Esophagus (tissue), 2 donors: ENCODE data around the gene HAUS7. TPM values are rescaled to one million over a fixed set of nuclear protein-coding genes. Genes with fewer than 3 reads are reported as not detected.

Source experiments
- H3K27ac ChIP-seq, 2 donors: one replicate each; pipeline ENCODE4 v1.5.1; 2013; ENCODE audit warnings: low read depth in 2 of 2, mild to moderate bottlenecking in 2 of 2, inconsistent platforms in 1 of 2, low read length in 1 of 2, moderate library complexity in 1 of 2
- H3K27me3 ChIP-seq, 2 donors: one replicate each; pipeline ENCODE4 v1.6.1; 2013; ENCODE audit warnings: low read length in 2 of 2, control low read depth in 1 of 2, mild to moderate bottlenecking in 1 of 2; ENCODE audit not compliant: insufficient read depth in 2 of 2, control insufficient read depth in 1 of 2
- H3K36me3 ChIP-seq, 2 donors: one replicate each; pipeline ENCODE4 v1.6.1; 2013; ENCODE audit warnings: low read length in 1 of 2; ENCODE audit not compliant: control insufficient read depth in 2 of 2, insufficient read depth in 2 of 2
- H3K4me1 ChIP-seq, 2 donors: one replicate each; pipeline ENCODE4 v1.6.1; 2013; ENCODE audit warnings: low read length in 1 of 2; ENCODE audit not compliant: control insufficient read depth in 2 of 2, insufficient read depth in 2 of 2
- H3K4me3 ChIP-seq, 2 donors: one replicate each; pipeline ENCODE4 v1.5.1; 2013; ENCODE audit warnings: low read length in 2 of 2, mild to moderate bottlenecking in 2 of 2, low read depth in 1 of 2, moderate library complexity in 1 of 2
- H3K9me3 ChIP-seq, 2 donors: one replicate each; pipeline ENCODE4 v1.6.1; 2013; ENCODE audit warnings: mild to moderate bottlenecking in 2 of 2, low read depth in 1 of 2, low read length in 1 of 2, moderate library complexity in 1 of 2; ENCODE audit not compliant: control insufficient read depth in 2 of 2, insufficient read depth in 1 of 2
- WGBS, 2 donors: extraction: QIAGEN DNeasy Blood & Tissue Kit; methylation state at CpG; one replicate each; pipeline ENCODE4 v1.1.7; 2013; 5-methylcytosine and 5-hydroxymethylcytosine counted together
- polyA plus RNA-seq, 2 donors: library from polyadenylated mRNA; stranded (reverse); fragments of 200-250 nt; gene quantifications; one replicate each; pipeline ENCODE4 v1.2.3, GENCODE V29; 2013
- donor health status: healthy with polysubstance abuse.
- donor health status: Bipolar disorder and iron deficiency.

The HAUS7 gene
- 10 to 100 TPM; 14.7 to 27.1 TPM for polyA plus RNA-seq

DNA sequence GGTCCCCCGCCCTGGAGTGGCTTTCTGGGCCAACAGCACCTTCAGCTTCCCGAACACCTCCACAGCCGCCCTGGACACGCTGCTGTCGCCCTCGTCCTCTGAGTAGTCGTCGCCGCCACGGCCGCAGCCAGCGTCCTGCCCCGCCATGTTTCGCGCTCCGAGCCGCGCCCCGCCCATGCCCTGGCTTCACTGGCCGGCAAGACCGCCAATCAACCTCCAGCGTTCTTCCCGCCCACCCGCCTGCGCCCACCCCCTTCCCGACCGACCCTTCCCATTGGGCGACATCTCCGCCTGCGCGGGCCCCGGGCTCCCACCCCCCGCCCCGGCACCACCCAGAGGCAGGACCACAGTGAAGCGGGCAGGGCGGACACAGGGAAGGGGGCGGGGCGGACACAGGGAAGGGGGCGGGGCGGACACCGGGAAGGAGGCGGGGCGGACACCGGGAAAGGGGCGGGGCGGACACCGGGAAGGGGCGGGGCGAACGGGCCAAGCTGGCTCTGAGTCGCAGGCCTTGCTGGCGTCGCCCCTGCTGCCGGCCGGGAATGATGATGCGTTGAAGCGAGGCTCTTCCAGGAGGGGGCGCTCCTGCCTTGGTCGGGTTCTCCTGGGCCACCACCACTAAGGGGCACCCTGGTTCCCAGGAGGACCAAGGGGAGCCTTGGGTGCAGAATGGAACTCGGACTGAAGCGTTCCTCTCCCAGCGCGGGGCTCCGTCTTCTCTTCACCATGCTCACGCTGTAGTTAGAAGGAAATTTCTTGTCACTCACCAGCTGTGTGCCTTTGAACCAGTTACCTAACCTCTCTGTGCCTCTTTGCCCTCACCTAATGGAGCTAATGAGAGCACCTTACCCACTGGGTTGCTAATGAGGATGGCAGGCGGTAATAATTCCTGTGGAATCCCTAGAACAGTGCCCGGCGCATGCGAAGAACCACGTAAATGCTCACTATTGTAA lies at the start of gene HAUS7:
TSS of gene HAUS7 (minus strand) at position 166 of the 953 bp plus-strand sequence. CDS start at position 147, 19 bp downstream.
- no peaks in the 10 kb centered on the region for H3K27me3 ChIP-seq
- H3K27ac ChIP-seq: peak within 1 kb of the TSS; percentile 62 to 70
- peak within 1 kb of the TSS; percentile 49 to 64 for H3K4me3 ChIP-seq
- H3K36me3 ChIP-seq: no peaks in the 10 kb centered on the region
- peaks cover 0 to 18% of the 10 kb centered on the region in 2 donors for H3K4me1 ChIP-seq
- no peaks in the 10 kb centered on the region for H3K9me3 ChIP-seq
- WGBS, 2 donors: 9 to 41% methylated on average over 34 to 67 of the region's 70 CpGs

- WGBS, 2 donors: 64 to 66% methylated on average over 19 to 21 of the region's 21 CpGs
Measured at GRCh38 chrX:153519569-153520286, 49.4 kb upstream of the HAUS7 start.

GRCh38 chrX:153517946-153518834 lies 47.8 kb upstream of the HAUS7 start:
- 6 to 26% methylated on average over 41 to 70 of the region's 70 CpGs for WGBS, 2 donors
- no peak overlapping the region for H3K4me3 ChIP-seq
- H3K4me1 ChIP-seq: peaks cover 3% of the 10 kb centered on the region in 2 donors
- H3K27ac ChIP-seq: no peak overlapping the region
- peaks cover 4 to 5% of the 10 kb centered on the region in 2 donors for H3K27me3 ChIP-seq
- H3K9me3 ChIP-seq: no peaks in the 10 kb centered on the region
- no peaks in the 10 kb centered on the region for H3K36me3 ChIP-seq

More at GRCh38 chrX:153519569-153520286, 49.4 kb upstream of the HAUS7 start:
- no peaks in the 10 kb centered on the region for H3K36me3 ChIP-seq
- no peaks in the 10 kb centered on the region for H3K9me3 ChIP-seq
- no peak overlapping the region for H3K27ac ChIP-seq
- H3K4me1 ChIP-seq: peaks cover 3% of the 10 kb centered on the region in 2 donors
- no peak overlapping the region for H3K4me3 ChIP-seq
- peaks cover 4 to 5% of the 10 kb centered on the region in 2 donors for H3K27me3 ChIP-seq

GRCh38 chrX:153517423-153517822 lies 47.0 kb upstream of the HAUS7 start, which contains the start of gene ATP2B3:
Gene ATP2B3 (plus strand): TSS chrX:153517642. CDS start chrX:153536248, 18,606 bp downstream.
- Histone ChIP-seq H3K27ac (no peak within 1 kb of the TSS), H3K4me3 (no peak within 1 kb of the TSS), H3K36me3 (no peaks in the 10 kb centered on the region), H3K4me1 (peaks cover 3% of the 10 kb centered on the region in 2 donors), H3K27me3 (peaks cover 4 to 5% of the 10 kb centered on the region in 2 donors), H3K9me3 (no peaks in the 10 kb centered on the region)
- WGBS, 2 donors: 3 to 48% methylated on average over 24 to 50 of the region's 50 CpGs

GRCh38 chrX:153516073-153516472 lies 45.7 kb upstream of the HAUS7 start:
- H3K4me3 ChIP-seq: no peak overlapping the region
- peaks cover 3 to 8% of the 10 kb centered on the region in 2 donors for H3K4me1 ChIP-seq
- 61 to 79% methylated on average over 9 of the region's 9 CpGs for WGBS, 2 donors
- H3K27me3 ChIP-seq: peaks cover 4 to 5% of the 10 kb centered on the region in 2 donors
- no peak overlapping the region for H3K27ac ChIP-seq
- H3K9me3 ChIP-seq: no peaks in the 10 kb centered on the region
- H3K36me3 ChIP-seq: no peaks in the 10 kb centered on the region

DNA sequence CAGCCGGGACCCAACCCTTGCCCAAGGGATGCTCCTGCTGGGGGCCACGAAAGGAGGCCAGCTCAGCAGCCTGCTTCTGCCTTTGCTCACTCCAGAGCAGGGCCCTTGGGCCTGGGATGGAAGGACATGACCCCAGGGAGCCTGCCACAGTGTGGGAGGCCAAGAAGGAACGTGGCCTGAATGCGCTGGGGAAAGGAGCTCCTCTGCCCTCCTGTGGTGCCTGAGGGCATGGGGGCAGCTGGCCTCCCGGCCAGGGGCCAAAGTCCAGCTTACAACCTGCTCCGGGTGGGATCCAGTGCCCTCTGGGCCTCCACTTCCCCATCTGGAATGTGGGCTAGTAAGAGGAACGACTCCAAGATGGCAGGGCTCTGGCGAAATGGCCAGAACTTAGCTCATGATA lies 45.1 kb upstream of the HAUS7 start:
- Histone ChIP-seq H3K4me3 (no peak overlapping the region), H3K27me3 (peaks cover 4 to 5% of the 10 kb centered on the region in 2 donors), H3K4me1 (peaks cover 3 to 7% of the 10 kb centered on the region in 2 donors), H3K9me3 (no peaks in the 10 kb centered on the region), H3K27ac (no peak overlapping the region), H3K36me3 (no peaks in the 10 kb centered on the region)
- 59 to 68% methylated on average over 8 of the region's 8 CpGs for WGBS, 2 donors

GRCh38 chrX:153514259-153514658 lies 43.9 kb upstream of the HAUS7 start:
- H3K27ac ChIP-seq: no peak overlapping the region
- no peaks in the 10 kb centered on the region for H3K36me3 ChIP-seq
- WGBS, 2 donors: 73 to 81% methylated on average over 9 of the region's 9 CpGs
- H3K27me3 ChIP-seq: peaks cover 4 to 5% of the 10 kb centered on the region in 2 donors
- peaks cover 0 to 3% of the 10 kb centered on the region in 2 donors for H3K9me3 ChIP-seq
- H3K4me1 ChIP-seq: peaks cover 3 to 7% of the 10 kb centered on the region in 2 donors
- H3K4me3 ChIP-seq: no peak overlapping the region

DNA sequence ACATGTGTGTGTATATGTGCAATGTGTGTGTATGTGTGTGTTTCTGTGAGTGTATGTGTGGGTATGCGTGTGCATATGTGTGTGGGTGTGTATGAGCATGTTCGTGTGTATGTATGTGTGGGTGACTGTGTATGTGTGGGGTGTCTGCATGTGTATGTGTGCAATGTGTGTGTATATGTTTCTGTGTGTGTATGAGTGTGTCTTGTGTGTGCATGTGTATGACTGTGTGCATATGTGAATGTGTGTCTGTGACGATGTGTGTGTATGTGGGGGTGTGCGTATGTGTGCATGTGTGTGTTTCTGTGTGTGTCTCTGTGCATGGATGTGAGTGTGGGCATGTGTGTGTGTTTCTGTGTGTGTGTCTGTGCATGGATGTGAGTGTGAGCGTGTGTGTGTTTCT lies 42.9 kb upstream of the HAUS7 start:
- Histone ChIP-seq H3K27ac (no peak overlapping the region), H3K4me3 (no peak overlapping the region), H3K27me3 (peaks cover 4 to 5% of the 10 kb centered on the region in 2 donors), H3K36me3 (no peaks in the 10 kb centered on the region), H3K9me3 (peaks cover 0 to 3% of the 10 kb centered on the region in 2 donors), H3K4me1 (peaks cover 3 to 7% of the 10 kb centered on the region in 2 donors)
- WGBS, 2 donors: 67 to 77% methylated on average over 5 of the region's 5 CpGs
